Astrocyte of the hippocampus (primary cell): Measurements from ENCODE around the gene TOX2.

ENCODE experiments used
- DNase-seq: peaks from one replicate; pipeline ENCODE4 v3.0.0; 2011; ENCODE audit warnings: low read depth, low spot score

TOX2 gene

DNA sequence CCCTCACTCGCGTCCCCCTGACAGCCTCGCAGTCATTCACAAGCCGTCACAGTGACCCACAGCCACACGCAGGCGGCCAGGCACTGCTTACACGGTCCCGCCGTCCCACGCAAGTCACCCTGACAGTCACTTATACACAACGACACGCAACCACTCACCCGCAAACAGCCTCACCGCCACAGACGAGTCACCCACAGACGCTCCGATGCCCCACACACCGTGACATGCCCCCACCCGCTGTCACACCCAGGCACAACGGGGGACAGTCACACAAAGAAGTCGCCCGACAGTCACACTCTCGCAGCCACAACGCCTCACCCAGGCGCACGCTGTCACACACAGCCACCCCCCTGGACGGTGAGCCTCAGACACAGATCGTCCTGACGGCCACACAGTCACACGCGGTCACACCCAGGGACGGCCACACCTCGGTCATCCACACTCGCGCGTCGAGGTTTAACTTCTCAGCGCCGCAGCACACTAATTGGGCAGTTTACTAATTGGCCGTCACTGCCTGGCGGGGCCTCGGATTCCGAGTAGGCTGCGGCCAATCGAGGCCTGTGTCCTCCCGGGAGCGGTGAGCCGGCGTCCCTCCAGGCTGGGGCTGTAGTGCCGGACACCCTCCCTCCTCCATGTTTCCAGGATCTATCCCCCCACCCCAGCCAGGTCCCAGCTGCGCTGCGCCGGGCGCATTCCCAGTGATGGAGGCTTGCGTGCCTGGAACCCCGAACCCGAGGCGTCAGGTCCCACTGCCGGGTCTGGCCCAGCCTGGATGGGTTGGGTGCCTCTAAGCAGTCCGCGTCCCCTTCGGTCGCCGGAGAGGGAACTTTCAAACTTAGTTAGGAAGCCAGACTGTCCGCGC, 790 bp downstream of the TOX2 start:
- DNase-seq, result peak; percentile 73

DNA sequence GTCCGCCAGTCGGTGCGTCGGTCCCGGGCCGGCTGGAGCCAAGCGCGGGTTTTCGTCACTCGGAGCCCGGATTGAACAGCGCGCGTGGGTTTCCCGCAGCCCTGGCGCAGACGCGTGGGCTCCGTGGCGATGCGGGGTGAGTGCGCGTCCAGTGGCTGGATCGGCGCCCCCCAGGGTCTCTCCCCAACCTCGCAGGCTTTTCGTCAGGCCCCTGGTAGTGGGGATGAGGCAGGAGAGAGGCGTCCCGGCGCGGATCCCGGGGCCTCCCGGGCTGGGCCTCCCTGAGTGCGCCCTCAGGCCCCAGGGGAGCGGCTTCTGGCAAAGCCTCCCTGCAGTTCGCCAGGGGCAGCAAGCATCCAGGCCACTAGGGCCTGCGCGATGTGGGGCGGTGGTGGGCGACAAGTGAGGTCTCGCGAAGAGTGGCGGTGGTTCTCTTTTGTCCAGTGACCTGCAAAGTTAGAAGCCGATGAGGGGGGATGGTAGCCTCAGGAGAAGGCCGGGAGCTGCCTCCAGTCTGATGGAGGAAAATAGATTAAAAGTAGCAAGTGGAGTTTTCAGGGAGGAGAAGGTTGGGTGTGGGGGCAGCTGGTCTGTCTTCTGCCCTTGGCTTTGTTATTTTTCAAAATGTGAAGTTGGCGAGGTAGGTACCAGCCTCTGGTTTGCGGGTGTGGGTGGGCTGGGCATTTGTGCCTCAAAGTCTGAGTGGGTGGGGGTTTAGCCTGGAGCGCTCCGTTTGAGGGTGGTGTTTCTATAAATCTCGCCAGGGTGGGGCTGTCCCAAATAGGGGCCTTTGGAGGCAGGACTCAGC, 1.6 kb downstream of the TOX2 start:
- DNase-seq, result peak; percentile 68

DNA sequence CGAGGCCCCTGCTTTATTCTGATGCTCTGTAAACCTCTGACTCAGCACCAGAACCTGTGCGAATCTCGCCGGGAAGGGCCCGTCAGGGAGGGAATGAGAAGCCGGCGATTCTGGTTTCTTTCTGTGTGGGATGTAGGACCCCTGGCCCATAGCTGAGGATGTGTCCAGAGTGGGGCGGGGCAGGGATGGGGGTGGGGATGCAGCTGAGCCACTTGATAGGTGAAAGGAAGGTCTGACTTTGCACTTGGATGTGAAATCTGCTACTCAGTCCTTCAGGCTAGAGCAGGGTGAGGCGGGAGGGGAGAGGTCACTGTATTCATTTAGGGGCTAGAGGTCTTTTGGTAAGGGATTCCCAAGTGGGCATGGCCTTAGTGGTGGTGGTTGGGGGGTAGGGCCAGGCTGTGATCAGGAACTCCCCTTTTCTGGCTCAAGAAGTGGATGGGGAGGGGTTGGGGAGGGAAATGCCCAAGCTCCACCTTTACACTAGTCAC, 2.3 kb downstream of the TOX2 start:
- peak; percentile 50 for DNase-seq

DNA sequence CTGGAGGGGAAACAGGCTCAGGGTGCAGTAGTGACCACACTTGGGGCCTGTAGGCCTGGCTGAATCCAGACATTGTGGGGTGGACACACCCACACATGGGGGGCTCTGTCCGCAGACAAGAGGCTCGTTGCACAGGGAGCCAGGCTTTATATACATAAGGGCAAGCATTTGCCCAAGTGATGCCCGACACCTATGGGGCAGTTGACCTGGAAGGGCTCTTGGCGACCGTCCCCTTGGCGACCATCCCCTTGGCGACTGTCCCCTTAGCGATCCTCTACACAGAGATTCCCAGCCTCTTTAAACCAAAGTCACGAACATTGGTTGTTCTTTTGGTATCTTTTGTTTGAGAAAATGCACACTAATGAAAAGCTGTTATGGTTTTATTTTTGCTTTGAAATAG, 2.7 kb downstream of the TOX2 start:
- DNase-seq, result no peak

DNA sequence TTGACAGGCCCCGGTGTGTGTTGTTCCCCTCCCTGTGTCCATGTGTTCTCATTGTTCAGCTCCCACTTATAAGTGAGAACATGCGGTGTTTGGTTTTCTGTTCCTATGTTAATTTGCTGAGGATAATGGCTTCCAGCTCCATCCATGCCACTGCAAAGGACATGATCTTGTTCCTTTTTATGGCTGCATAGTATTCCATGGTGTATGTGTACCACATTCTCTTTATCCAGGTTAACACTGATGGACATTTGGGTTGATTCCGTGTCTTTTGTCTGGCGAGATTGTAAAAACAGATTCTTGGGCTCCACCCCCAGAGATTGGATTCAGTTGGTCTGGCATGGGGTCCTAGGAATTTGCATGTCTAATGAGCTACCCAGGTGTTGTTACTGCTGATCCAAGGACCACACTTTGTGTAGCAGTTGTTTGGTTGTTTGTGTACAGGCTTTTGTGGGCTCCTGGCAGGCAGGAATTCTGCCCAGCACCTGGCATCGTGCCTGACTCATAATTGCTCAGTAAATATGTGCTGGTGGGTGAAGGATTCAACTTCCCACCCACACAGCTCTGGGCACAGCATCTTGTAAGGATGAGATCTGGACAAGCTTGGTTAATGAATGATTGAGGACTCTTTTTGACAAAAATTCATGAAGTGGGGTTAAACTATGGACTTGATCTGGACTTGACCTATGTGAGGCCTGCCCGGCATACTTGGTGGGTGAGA, 5.2 kb downstream of the TOX2 start:
- peak; percentile 29 for DNase-seq

DNA sequence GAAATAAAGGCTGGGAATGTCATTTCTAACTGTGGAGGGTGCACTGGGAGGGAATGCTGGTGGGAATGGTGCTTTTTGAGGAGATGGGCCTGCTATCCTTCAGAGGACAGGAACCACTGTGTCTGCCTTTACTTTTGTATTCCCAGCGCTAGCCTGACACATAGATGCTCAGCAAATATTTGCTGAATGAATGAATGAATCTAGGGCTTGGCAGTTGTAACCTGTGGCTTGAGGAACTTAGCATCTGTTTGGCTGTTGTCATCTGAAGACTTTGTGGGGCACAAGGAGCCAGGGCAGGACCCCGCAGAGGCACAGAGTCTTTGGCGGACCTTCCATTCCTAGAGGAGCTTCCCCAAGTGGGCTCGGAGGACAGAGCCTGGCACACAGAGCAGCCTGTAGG, 6.1 kb downstream of the TOX2 start:
- DNase-seq, result no peak

DNA sequence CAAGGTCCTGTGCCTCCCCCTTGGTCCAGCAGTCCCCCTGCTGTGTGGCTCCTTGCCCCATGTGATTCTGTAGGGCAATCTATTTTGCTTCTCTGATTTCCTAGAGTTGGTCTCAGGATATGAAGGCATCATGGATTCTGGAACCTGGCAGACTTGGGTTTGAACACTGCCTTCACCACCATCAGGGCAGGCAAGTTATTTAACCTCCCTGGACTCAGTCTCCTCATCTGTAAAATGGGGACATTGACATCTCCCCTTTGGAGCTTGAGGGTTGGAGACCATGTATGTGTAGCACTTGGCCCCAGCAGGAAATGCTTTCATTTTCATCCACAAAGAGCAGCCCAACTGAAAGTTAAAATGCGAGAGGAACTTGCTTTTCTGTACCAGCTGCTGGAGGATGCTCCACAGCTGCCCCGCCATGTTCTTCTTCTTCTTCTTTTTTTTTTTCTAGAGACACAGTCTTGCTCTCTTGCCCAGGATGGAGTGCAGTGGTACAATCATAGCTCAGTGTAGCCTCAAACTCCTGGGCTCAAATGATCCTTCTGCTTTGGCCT, 6.7 kb downstream of the TOX2 start:
- no peak for DNase-seq

DNA sequence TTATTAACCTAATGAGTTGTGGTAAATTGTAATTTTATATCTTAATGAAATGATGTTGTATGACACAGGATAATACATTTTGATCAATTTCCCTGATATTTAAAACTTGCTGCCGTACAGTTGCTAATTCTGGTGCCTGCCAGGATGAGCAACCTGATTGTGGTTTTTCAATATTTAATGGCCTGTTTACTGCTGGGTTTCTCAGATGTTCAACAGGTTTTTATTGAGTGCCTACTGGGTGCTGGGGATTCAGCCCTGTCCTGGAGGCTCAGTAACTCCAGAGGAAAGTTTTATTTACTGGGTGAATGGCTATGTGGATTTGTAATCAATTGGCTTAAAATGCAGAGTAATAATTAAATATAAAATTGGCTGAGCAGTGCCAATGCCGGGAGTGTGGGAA, 8.0 kb downstream of the TOX2 start:
- no peak for DNase-seq

DNA sequence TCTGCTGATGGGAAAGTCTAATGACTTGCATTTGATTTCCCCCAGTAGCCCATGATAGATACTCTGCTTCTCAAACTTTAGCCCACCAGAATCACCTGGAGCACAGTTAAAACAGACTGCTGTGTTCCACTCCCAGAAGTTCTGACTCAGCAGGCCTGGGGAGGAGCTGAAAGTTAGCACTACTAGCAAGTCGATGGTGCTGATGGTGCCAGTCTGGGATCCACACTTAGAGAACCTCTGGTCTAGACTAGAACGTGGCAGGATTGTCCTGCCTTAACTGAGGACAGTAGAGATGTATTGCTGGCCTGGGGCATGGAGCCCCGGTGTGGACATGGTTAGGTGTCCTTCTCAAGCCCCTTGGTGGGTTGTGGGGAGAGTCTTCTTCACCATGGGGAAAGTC, 8.7 kb downstream of the TOX2 start:
- DNase-seq, result no peak

DNA sequence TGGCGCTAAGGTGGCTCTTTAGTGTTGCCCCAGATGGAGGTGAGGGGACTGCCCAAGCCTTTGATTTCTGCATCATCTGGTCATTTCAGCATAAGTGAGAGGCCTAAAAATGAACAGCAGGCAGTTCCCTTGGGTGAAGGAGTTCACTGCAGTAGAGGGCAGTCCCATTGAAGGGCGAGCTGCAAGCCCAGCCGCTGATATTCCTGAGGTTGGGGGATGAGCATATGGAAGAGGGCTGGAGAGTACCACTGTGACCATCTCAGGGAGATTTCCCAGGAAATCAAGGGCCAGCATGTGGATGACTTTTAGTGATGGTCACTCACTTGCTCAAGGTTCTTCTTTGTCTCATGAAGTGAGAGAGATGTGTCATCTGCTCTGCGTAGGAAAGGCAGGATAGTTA, 9.3 kb downstream of the TOX2 start:
- DNase-seq, result no peak

DNA sequence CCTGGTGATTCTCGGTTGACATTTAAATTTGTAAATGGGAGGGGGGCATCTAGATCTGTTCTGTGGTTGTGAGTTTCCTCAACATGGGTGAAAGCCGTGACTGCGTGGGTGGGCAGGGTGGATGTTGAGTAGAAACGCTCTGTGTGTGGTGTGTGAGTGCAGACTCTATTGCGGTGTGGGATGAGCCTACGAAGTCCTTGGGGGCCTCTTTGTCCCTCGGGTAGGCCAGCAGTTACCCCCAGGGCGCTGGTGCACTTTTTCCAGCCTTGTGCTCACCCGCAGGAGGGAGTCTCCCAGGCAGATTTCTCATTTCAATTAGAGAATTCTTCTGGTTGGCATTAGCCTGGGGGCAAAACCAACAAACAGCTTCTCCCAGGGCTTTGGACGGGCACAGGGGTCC, 10.6 kb downstream of the TOX2 start:
- no peak for DNase-seq

DNA sequence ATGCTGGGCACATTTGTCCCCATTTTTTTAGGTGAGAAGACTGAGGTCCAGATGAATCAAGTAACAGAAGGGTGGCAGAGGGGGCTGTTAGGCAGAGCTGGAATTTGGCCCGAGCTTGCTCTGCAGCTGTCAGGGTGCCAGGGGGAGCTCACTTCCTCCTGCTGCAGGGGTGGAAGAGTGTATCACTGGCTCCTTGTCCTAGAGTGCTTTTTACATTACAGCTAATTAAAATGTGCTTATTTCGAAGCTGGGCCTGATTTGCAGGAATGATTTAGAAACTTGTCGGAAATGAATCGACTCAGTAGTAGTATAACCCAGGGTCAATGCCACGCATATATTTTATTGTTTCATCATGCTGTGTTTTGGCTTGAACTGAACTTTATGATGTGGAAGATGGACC, 11.1 kb downstream of the TOX2 start:
- peak; percentile 71 for DNase-seq

DNA sequence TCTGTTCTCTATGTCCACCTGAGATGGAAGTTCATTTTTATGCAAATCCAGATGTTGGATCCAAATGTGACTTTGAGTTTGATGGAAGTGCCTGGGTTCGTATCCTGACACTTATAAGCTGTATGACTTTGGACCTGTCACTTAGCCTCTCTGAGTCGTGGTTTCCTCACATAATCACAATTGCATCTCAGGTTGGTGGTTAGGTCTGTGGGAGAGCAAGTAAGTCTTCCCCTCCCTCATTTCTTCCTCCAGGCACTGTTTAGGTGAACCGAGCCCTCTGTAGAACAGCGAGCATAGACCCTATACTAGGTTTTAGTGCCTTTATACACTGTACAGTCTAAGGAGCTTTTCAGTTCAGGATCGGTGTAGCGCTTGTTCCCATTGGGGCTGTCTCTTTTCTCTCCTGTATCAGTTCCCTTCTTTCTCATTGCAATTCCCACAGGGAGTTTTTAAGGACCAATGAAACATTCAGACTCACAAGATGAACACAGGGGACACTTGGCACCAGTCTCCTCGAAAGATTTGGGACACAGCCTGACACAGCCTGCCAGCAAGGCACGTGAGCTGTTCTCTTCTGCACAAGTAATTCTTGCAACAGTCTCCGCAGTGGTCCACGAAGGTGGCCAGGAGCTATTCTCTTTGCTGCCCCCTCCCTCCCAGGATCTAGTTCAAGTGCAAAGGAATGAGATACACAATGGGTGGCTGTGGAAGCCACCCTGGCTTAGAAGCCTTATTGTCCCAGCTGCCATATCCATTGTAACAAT, 11.8 kb downstream of the TOX2 start:
- no peak for DNase-seq

DNA sequence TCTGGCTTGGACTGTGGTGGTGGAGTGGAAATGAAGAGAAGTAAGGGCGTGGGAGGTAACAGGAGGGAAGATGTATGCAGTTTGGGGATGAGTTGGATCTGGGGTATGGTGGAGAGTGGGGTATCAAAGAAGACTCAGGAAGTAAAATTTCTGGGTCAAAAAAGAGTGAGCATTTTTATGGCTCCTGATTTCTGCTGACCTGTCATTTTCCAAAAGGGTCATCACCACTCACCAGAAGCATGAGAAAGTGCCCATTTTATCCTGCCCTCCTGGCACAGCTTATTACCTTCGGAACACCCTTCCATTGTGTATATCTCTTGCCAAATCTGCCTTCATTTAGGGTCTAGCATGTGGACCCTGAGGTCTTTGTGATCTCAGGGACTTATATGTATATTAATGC, 17.3 kb downstream of the TOX2 start:
- DNase-seq, result no peak

DNA sequence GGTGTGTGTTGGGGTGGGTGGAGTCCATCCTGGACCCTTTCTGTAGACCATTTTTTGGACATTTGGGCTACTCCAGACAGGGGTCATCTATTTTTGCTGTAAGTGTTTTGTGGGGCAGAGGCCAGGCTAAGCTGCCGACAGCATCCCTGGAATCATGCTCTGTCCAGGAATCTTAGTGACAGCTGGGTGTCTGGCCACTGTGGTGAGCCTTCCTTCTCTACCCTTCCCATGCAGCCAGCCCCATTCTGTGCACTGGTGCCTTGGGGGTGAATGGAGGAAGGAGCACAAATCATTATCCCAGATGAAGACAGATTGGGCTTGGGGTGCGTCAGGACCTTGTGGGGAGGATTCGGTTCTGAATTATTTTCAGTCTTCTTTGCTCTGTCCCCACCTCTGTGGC, 20.2 kb downstream of the TOX2 start:
- DNase-seq, result no peak

DNA sequence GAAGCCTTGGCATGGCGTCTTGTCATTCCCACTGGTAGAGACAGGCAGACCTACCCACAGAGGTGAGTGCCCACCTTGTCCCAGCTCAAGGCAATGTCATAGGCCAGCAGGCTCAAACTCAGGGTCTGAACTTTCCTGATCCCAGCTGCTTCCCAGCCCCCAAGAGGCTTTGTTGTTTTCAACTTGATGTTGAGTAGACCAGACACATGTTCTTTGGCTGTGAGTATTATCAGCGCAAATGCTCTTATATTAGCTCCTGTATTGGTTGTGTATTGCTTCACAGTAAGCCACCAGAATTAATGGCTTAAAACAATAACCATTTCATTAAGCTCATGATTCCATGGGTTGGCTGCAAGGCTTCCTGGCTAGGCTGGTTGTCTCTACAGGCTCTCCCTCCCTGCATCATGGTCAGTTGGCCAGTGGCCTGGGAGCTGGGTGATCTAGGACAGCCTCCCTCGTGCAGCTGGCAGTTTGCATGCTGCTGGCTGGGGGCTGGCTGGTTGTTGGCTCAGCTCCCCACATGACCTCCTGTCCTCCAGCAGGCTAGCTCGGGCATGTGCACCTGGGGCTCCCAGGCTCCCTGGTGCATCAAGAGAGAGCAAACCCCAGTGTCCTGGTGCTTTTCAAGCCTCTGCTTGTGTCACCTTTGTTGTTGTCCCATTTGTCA, 21.6 kb downstream of the TOX2 start:
- no peak for DNase-seq

DNA sequence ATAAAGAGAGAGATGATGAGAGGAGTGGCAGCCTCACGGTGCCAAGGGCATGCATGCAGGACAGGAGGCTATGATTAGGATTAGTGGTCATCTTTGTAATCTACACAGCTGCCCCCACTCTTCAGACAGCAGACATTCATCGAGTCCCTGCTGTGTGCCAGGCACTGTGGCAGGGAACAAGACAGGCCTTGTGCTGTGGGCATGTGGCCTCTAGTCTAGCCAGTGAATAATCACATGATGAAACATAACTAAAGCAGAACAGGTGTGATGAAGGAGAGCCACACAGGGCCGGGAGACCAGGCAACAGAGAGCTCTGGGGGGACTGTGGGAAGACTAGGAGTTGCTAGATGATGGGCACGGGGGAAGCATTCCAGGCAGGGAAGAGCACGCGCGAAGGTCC, 22.2 kb downstream of the TOX2 start:
- DNase-seq, result no peak

DNA sequence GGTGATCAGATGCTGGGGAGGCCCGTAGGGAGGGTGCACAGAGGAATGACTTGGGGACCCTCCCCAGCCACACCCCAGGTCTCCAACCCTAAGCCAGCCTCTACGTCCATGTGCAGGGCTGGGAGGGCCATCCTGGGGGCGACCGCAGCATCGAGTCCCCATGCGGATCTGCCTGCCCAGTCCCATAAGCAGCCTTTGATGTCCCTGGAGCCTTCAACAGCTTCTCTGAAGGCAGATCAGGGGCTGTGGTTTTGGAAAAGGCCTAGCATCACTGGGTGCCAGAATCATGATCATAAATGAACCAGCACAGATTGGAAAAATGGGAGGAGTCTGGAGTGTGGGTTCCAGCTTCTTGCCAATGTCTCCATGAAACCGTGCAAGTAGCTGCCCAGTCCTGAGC, 22.9 kb downstream of the TOX2 start:
- DNase-seq, result peak; percentile 90

DNA sequence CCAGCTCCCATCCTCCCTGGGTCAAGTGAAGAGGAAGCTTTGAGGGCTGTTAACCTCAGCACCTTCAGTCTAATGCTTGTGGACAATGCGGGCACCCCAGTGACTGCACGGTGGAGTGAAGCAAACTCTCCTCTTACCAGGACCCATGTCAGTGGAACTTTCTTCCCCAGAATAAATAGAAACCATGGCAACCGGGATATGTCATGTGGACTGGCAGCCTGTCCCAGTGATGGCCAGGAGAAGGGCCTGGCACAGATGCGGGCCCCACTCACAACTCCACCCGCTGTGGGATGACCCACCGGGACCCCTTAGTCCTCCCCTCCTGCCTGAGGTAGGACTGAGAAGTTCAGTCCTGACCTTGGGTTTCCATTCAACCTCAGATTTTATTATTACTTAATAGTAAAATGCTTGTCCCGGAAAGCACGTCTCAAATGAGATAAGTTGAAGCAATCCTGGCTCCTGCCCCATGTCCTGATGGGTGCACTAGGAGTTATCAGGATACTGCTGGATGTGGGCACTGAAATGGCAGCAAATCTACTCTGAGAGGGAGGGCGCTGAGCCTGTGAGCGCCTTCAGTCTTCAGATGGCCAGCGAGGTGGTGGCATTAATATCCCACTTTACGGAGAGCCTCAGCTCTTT, 23.5 kb downstream of the TOX2 start:
- no peak for DNase-seq
